ENCODE results near the gene ROR2. TPM values are rescaled to one million over a fixed set of nuclear protein-coding genes. Genes with fewer than 3 reads are reported as not detected.

ROR2 gene
- total and polyA plus RNA-seq, 2 of the 13 experiments (the other 11 are each of a cell fraction or from before 2014, with no cell fraction given): not detected

GRCh38 chr9:91858213-91859030 lies 91.6 kb downstream of the ROR2 start:
- DNase-seq (ENCODE audit: low spot score) (no peak), ATAC-seq (no peak), FAIRE-seq (no peak)
- 18% methylated on average over 7 of the region's 17 CpGs for WGBS (ENCODE audit: low lambda C conversion rate)
- in situ Hi-C loops (cut with HindIII; ENCODE audit: extremely low pct_ligation_motif_present, low pct_unique_long_range_greater_than_20kb): no loop called here
- no peaks in the 10 kb centered on the region for H3K9me3 ChIP-seq (ENCODE audit: low read length)
- H3K4me1 ChIP-seq (ENCODE audit: insufficient read depth, low read length): no peaks in the 10 kb centered on the region
- CTCF ChIA-PET (ENCODE audit: low intra/inter-chr PET ratio, low total read pairs): no interaction called here
- H3K27ac ChIP-seq (ENCODE audit: extremely low read length, insufficient read depth, low read length): no peak overlapping the region
- POLR2A ChIA-PET: no interaction called here
- H3K36me3 ChIP-seq (replicated peaks in 1 of 2; ENCODE audit: control insufficient read depth in 1 of 2, insufficient read depth in 2 of 2, low read length in 2 of 2): no peaks in the 10 kb centered on the region
- no peaks in the 10 kb centered on the region for H3K79me2 ChIP-seq (ENCODE audit: insufficient read depth, low read length)
- H4K20me1 ChIP-seq (ENCODE audit: insufficient read depth, low read length): no peaks in the 10 kb centered on the region
- H3K9ac ChIP-seq (ENCODE audit: insufficient read depth, low read depth, low read length): no peak overlapping the region
- H3K4me3 ChIP-seq (replicated peaks in 1 of 3; ENCODE audit: insufficient read depth in 1 of 3, low read depth in 2 of 3, low read length in 3 of 3): no peak overlapping the region
- H2AFZ ChIP-seq (ENCODE audit: low read length): no peak overlapping the region
- intact Hi-C loops (cut with micrococcal nuclease; ENCODE audit: unreplicated experiment): no loop called here
- no peak overlapping the region for H3K4me2 ChIP-seq (ENCODE audit: low read depth, low read length)
- peaks cover 0 to 56% of the 10 kb centered on the region in 2 experiments; a peak in 4 of 5 replicates for H3K27me3 ChIP-seq (ENCODE audit: control insufficient read depth in 1 of 2, insufficient read depth in 2 of 2, low read length in 2 of 2)
- BruUV-seq (replicated peaks): no TSS peak
- TF ChIP-seq SMAD3 (CRISPR knock-in tag; IDR thresholded peaks at IDR 0.05) (no peak), ZNF558 (CRISPR knock-in tag; IDR thresholded peaks at IDR 0.05; ENCODE audit: borderline replicate concordance) (no peak), SNAPC5 (CRISPR knock-in tag; IDR thresholded peaks at IDR 0.05; ENCODE audit: borderline replicate concordance) (no peak), HCFC1 (IDR thresholded peaks at IDR 0.05; ENCODE audit: low read depth, low read length) (no peak), MBNL3 (CRISPR knock-in tag; conservative IDR thresholded peaks at IDR 0.05) (no peak), ZSCAN20 (CRISPR knock-in tag; IDR thresholded peaks at IDR 0.05; ENCODE audit: borderline replicate concordance) (no peak), ZMAT3 (CRISPR knock-in tag; conservative IDR thresholded peaks at IDR 0.05) (no peak), ZNF121 (CRISPR knock-in tag; IDR thresholded peaks at IDR 0.05) (no peak), CREB3 (CRISPR knock-in tag; IDR thresholded peaks at IDR 0.05) (no peak), CBX1 (IDR thresholded peaks at IDR 0.05; ENCODE audit: low read depth) (no peak), ZNF282 (IDR thresholded peaks at IDR 0.05; ENCODE audit: partially characterized antibody) (no peak), ZNF207 (IDR thresholded peaks at IDR 0.05; ENCODE audit: borderline replicate concordance) (no peak), ZBTB43 (CRISPR knock-in tag; conservative IDR thresholded peaks at IDR 0.05) (no peak), CTCF (CRISPR knock-in tag; IDR thresholded peaks at IDR 0.05) (no peak)
- TF ChIP-seq, protein P1, sequence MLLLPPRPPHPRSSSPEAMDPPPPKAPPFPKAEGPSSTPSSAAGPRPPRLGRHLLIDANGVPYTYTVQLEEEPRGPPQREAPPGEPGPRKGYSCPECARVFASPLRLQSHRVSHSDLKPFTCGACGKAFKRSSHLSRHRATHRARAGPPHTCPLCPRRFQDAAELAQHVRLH (CRISPR knock-in tag; IDR thresholded peaks at IDR 0.05; ENCODE audit: borderline replicate concordance, low read depth): no peak
